ENCODE data around the gene STIP1. TPM values are rescaled to one million over a fixed set of nuclear protein-coding genes. Genes with fewer than 3 reads are reported as not detected.

STIP1 gene
- total RNA-seq, 2 donors from 2014 or later: 230 to 257 TPM

DNA sequence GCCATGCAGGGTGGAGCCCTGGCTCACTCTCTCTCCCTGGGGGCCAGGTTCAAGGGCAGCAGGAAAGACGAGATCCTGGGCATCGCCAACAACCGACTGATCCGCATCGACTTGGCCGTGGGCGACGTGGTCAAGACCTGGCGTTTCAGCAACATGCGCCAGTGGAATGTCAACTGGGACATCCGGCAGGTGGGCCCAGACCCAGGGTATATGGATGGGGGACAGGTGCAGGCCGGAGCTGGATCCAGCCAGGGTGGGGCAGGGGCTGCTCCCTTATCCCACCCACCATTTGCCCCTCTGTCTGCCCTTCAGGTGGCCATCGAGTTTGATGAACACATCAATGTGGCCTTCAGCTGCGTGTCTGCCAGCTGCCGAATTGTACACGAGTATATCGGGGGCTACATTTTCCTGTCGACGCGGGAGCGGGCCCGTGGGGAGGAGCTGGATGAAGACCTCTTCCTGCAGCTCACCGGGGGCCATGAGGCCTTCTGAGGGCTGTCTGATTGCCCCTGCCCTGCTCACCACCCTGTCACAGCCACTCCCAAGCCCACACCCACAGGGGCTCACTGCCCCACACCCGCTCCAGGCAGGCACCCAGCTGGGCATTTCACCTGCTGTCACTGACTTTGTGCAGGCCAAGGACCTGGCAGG, 37.2 kb downstream of the STIP1 start:
- Histone ChIP-seq H3K4me3 (ENCODE audit: low read length) (no peak overlapping the region), H3K27me3 (ENCODE audit: control insufficient read depth, insufficient read depth, low read length, poor library complexity, severe bottlenecking) (no peaks in the 10 kb centered on the region), H3K36me3 (ENCODE audit: control insufficient read depth, insufficient read depth, low read length) (peaks cover 5% of the 10 kb centered on the region), H3K9ac (ENCODE audit: extremely low read depth, low read length, poor library complexity, severe bottlenecking) (no peak overlapping the region), H3K9me3 (ENCODE audit: control insufficient read depth, low read length) (no peaks in the 10 kb centered on the region), H3K4me1 (ENCODE audit: control insufficient read depth, insufficient read depth, low read length) (peaks cover 4% of the 10 kb centered on the region), H3K27ac (ENCODE audit: low read depth, low read length) (no peak overlapping the region)
- no peak for TF ChIP-seq CTCF (conservative IDR thresholded peaks at IDR 0.05)
- no peak for DNase-seq
- Mint-ChIP-seq H3K4me3 (no peak overlapping the region), H3K27ac (no peak overlapping the region), H3K9me3 (no peaks in the 10 kb centered on the region), H3K27me3 (ENCODE audit: insufficient read depth) (no peaks in the 10 kb centered on the region), H3K4me1 (peaks cover 10% of the 10 kb centered on the region), H3K36me3 (ENCODE audit: low read depth) (peaks cover 1% of the 10 kb centered on the region)
- WGBS, 2 experiments (ENCODE audit: insufficient coverage in 1 of 2, insufficient read length in 1 of 2): 97% methylated on average over 13 to 24 of the region's 24 CpGs

GRCh38 chr11:64224151-64224890, 38.4 kb downstream of the STIP1 start:
- H3K9ac ChIP-seq (ENCODE audit: extremely low read depth, low read length, poor library complexity, severe bottlenecking): no peak overlapping the region
- H3K4me3 ChIP-seq (ENCODE audit: low read length): no peak overlapping the region
- 93 to 98% methylated on average over 13 to 17 of the region's 17 CpGs for WGBS, 2 experiments (ENCODE audit: insufficient coverage in 1 of 2, insufficient read length in 1 of 2)
- no peak for TF ChIP-seq CTCF (conservative IDR thresholded peaks at IDR 0.05)
- no peaks in the 10 kb centered on the region for H3K27me3 Mint-ChIP-seq (ENCODE audit: insufficient read depth)
- H3K27ac Mint-ChIP-seq: no peak overlapping the region
- H3K27ac ChIP-seq (ENCODE audit: low read depth, low read length): no peak overlapping the region
- no peaks in the 10 kb centered on the region for H3K36me3 Mint-ChIP-seq (ENCODE audit: low read depth)
- no peaks in the 10 kb centered on the region for H3K9me3 ChIP-seq (ENCODE audit: control insufficient read depth, low read length)
- no peaks in the 10 kb centered on the region for H3K9me3 Mint-ChIP-seq
- peak; percentile 45 for DNase-seq
- peaks cover 5% of the 10 kb centered on the region for H3K36me3 ChIP-seq (ENCODE audit: control insufficient read depth, insufficient read depth, low read length)
- H3K4me1 ChIP-seq (ENCODE audit: control insufficient read depth, insufficient read depth, low read length): peaks cover 4% of the 10 kb centered on the region
- H3K4me1 Mint-ChIP-seq: peaks cover 10% of the 10 kb centered on the region
- H3K4me3 Mint-ChIP-seq: peak overlapping the region; percentile 74
- H3K27me3 ChIP-seq (ENCODE audit: control insufficient read depth, insufficient read depth, low read length, poor library complexity, severe bottlenecking): no peaks in the 10 kb centered on the region

DNA sequence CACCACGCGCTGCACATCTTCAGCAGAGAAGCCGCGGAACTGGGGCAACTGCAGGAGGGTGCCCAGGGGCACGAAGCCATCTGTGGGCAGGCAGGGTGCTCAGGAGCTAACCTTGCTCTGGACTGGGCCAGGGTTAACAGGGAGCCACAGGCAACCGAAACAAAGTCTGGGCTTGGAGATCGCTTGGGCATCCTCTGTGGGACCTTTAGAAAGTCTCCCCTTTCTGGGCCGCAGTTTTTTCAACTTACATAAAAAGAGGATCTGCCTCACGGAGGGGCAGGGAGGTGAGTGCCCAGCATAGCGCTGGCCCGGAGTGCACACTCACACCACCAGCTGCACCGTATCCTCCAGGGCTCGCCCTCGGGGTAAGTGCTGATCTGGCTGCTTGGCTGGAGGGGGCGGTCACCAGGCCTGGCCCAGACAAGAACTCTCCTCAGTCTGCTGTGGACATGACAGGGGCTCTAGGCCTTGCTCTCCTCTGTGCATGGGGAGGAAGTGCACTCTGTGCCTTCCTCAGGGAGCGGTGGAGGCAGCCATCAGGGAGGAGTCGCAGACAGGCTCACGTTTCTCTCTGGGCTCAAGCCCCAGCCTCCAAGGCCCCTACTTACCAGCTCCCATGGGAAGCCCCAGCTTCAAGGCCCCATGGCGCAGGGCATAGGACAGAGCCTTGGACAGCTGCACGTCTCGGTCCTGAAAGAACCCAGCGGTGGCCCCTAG, 39.1 kb downstream of the STIP1 start:
- no peaks in the 10 kb centered on the region for H3K9me3 Mint-ChIP-seq
- Histone ChIP-seq H3K4me1 (ENCODE audit: control insufficient read depth, insufficient read depth, low read length) (peaks cover 4% of the 10 kb centered on the region), H3K36me3 (ENCODE audit: control insufficient read depth, insufficient read depth, low read length) (peaks cover 5% of the 10 kb centered on the region), H3K9ac (ENCODE audit: extremely low read depth, low read length, poor library complexity, severe bottlenecking) (peak overlapping the region; percentile 57), H3K4me3 (ENCODE audit: low read length) (peak overlapping the region; percentile 92), H3K27me3 (ENCODE audit: control insufficient read depth, insufficient read depth, low read length, poor library complexity, severe bottlenecking) (no peaks in the 10 kb centered on the region), H3K27ac (ENCODE audit: low read depth, low read length) (no peak overlapping the region), H3K9me3 (ENCODE audit: control insufficient read depth, low read length) (no peaks in the 10 kb centered on the region)
- peak; percentile 54 for DNase-seq
- H3K4me1 Mint-ChIP-seq: peaks cover 11% of the 10 kb centered on the region
- H3K4me3 Mint-ChIP-seq: peak overlapping the region; percentile 74
- no peak for TF ChIP-seq CTCF (conservative IDR thresholded peaks at IDR 0.05)
- H3K27ac Mint-ChIP-seq: peak overlapping the region; percentile 74
- WGBS, 2 experiments (ENCODE audit: insufficient coverage in 1 of 2, insufficient read length in 1 of 2): 84 to 86% methylated on average over 13 to 22 of the region's 22 CpGs
- H3K36me3 Mint-ChIP-seq (ENCODE audit: low read depth): no peaks in the 10 kb centered on the region
- no peaks in the 10 kb centered on the region for H3K27me3 Mint-ChIP-seq (ENCODE audit: insufficient read depth)

Data from endodermal cell (in vitro differentiated cells).